G401 (cell line): ENCODE data around the gene HERC2. TPM values are rescaled to one million over a fixed set of nuclear protein-coding genes. Genes with fewer than 3 reads are reported as not detected.
"Not testable (repeated sequence)": the region's sequence is repeated elsewhere in the genome, so short reads cannot be mapped to it uniquely, and the experiment has no call there.

Experiments used
- DNase-seq: peaks from one replicate; pipeline ENCODE4 v3.0.0-alpha.2; 2015; ENCODE audit warnings: low spot score
- in situ Hi-C: cut with HindIII; loops from 2 replicates; pipeline ENCODE4 v1.10.0; 2016; ENCODE audit warnings: low sequenced_read_pairs, mixed read lengths
- total RNA-seq: library from RNA; depleted of rRNA; stranded (reverse); fragments of >200 nt; shearing (Covaris generic); gene quantifications from 2 replicates; pipeline ENCODE4 v1.2.3, GENCODE V29; 2014

Gene HERC2
- total RNA-seq, 1 experiment from 2014 or later: 62.2 TPM

- DNase-seq, in situ Hi-C loops: not testable (repeated sequence)
Observed at GRCh38 chr15:28152538-28152923, 169.4 kb downstream of the HERC2 start.

DNA sequence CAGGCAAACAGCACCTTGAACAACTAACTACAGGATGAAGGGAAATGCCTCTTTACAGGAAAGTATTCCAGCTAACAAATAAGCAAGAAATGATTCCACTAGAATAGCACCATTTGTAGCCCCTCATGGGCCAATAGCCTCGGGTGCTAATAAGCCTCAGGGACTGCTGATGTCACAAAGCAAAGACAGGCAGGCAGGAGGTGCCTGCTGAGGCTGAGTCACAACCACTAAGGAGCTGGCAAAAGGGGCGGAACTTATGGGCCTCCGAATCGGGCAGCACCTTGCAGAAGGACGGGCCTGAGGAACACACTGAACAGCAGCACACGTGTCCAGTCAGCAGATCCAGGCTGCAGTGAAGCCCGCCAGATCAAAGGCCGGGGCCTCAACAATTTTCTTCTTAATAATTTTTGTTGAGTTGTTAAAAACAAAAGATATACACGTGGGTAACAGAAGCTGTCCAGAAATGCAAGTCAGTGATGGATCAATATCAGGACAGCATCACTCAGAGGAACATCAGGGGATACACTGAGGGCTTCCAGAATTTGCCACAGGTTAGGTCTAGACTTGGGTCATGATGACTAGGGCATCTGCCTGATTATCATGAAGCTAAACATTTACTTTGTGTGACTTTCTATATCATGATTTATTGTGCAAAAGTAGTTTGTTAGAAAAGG, 170.0 kb downstream of the HERC2 start:
- in situ Hi-C loops, DNase-seq: not testable (repeated sequence)

GRCh38 chr15:28147801-28148200, 174.2 kb downstream of the HERC2 start:
- no peak for DNase-seq
- in situ Hi-C loops: no loop called here

- DNase-seq, in situ Hi-C loops: not testable (repeated sequence)
Observed at GRCh38 chr15:28145419-28145818, 176.6 kb downstream of the HERC2 start.

DNA sequence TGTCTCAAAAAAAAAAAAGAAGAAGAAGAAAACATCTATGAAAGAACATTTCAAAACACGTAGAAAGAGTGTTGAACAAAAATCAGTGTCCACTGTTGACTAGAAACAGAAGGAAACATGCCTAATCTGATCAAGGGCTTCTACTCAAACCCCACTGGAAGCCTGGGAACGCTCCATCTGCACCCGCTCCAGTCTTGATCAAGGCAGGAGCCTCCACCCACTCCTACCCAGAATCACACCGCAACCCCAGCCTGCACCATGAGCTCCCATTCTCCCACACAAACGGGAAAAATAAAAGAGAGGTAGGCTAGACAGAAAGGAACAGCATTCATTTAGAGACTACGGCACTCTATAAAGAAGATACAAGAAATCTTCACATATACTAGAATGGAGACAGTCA, 181.9 kb downstream of the HERC2 start:
- DNase-seq: no peak
- in situ Hi-C loops: no loop called here

DNA sequence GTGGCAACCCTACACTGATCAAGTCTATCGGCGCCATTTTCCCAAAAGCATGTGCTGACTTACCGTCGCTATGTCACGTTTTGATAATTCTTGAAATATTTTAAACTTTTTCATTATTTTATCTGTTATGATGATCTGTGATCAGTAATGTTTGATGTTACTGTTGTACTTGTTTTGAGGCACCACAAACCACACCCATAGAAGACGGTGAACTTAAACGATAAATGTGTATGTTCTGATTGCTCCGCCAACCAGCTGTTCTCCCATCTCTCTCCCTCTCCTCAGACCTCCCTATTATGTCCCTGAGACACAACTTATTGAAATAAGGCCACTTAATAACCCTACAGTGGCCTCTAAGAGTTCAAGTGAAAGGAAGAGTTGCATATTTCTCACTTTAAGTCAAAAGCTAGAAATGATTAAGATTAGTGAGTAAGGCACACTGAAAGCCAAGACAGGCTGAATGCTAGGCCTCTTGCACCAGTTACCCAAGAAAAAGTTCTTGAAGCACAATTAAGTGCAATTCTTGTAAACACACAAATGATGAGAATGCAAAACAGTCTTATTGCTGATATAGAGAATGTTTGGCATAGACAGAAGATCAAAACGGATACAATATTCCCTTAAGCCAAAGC, 184.5 kb downstream of the HERC2 start:
- DNase-seq, in situ Hi-C loops: not testable (repeated sequence)

DNA sequence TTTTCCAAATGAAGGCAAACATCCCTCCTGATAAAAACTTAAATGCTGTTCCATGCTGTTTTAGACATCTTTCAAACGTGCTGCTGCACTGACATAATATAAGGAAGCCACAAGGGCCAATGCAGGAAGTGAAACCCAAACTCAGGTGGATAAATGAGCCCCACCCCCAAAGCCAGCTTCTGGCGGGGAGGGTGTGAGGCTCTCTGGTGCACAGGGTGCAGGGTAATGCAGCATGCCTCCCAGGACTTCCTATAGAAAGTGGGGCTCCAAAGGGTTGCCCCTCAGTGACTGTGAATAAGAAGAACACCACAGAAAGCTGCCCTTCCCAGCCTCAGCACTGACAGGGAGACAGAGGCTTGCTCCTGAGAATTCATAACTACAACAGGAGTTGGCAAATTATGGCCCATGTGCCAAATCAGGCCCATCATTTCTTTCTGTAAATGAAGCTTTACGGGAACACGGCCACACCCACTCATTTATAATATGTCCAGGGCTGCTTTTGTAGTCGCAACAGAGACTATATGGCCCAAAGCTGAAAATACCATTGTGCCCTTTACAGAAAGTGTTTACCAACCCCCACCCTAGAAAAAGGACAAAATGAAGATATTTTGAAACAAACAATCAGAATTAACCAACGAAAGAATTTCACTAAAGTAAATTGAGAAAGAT, 185.6 kb downstream of the HERC2 start:
- DNase-seq, in situ Hi-C loops: not testable (repeated sequence)

DNA sequence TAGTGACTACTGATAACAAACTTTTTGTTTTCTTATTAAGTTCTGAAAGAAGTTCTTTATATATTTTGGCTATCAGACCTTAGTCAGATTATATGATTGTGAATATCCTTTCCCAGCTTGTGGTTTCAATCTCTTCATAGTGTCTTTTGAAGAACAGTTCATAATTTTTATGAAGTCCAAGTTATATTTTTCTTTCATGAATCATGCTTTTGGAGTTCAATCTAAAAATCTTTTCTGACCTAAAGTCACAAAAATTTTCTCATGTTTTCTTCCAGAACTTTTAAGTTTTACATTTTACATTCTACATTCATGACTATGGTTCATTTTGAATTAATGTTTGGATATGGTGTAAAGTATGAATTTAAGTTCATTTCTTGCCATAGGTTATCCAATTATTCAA, 188.7 kb downstream of the HERC2 start:
- in situ Hi-C loops: no loop called here
- no peak for DNase-seq

- no peak for DNase-seq
- in situ Hi-C loops: no loop called here
Observed at GRCh38 chr15:28132524-28133275, 189.3 kb downstream of the HERC2 start.

DNA sequence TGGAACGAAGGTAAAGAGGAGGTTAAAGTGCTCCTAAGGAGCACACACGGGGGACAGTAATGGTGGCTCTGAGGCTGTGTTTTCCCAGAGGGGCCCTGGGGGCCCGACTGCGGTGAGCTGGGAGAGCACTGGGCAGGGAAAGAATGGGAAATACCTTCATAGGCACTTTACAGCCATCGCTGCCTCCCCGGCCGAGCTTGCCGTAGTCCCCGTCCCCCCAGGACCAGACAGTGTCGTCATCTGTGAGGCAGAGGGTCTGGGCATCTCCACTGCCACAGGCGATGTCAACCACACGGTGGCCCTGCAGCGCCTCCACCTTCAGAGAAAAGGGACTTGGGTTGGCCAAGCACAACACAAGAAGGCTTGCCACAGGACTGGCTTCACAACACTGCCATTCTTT, 190.0 kb downstream of the HERC2 start:
- no peak for DNase-seq
- in situ Hi-C loops: no loop called here

DNA sequence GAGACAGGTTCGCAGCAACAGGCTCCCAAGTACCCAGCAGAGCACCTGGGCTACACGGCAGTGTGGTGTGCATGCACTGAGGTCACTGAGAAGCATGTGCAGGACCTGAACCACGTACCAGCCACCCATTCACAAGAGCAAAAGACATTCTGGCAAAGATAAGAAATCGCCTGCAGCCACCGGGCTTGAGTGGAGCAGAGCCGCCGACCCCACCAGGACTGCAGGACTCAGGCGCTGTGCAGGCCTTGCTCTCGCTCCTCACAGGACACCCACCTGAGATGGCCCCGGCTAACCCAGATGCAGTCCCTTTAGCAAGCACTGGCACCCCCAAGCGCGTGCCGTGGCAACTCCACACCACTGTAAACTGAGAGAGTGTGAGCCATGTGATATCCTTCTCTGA, 190.6 kb downstream of the HERC2 start:
- no peak for DNase-seq
- in situ Hi-C loops: no loop called here

GRCh38 chr15:28130651-28131050, 191.3 kb downstream of the HERC2 start:
- in situ Hi-C loops: no loop called here
- no peak for DNase-seq

DNA sequence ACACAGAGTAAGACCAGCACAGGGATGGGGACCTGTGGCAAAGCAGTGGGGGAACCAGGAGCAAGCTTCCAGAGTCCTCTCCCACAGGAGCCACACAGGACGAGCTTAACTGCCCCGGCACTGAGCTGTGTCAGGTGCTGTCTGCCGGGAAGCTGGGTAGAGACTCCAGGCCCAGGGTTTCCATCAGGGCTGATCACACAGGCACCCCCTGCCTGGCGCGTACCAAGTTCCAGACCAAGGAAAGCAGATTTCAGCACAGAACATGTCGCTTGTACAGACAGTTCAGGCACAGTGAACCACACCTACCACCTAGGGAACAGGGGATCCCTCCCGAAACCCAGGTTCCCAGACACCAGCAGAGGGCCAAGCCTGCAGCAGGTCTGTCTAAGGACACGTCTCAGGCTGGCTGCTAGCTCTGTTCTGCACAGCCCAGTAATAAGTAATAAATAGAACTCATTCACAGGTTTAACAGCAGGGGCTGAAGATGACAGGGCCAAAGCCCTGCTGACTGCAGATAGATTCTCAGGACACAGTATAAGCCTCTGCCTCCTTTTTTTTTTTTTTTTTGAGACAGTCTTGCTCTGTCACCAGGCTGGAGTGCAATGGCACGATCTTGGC, 192.6 kb downstream of the HERC2 start:
- in situ Hi-C loops: no loop called here
- DNase-seq: peak; percentile 17

DNA sequence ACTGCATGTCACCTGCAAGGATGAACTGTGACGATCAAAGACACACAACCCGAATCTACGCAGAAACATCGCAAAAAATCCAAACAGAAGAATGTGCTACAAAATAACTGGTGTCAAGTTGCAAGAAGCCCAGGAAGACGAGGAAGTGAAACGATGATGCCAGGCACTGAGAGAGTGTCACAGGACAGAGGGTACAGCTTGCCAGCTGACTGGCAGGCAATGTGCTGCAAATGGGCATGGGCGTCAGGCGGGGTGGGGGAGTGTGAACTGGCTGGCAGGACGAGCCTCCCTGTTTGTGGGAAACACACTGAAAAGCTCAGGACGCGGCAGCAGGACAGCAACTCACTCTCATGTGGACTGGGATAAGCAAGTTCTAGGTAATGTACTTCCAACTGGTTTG, 193.9 kb downstream of the HERC2 start:
- in situ Hi-C loops: no loop called here
- peak; percentile 27 for DNase-seq

DNA sequence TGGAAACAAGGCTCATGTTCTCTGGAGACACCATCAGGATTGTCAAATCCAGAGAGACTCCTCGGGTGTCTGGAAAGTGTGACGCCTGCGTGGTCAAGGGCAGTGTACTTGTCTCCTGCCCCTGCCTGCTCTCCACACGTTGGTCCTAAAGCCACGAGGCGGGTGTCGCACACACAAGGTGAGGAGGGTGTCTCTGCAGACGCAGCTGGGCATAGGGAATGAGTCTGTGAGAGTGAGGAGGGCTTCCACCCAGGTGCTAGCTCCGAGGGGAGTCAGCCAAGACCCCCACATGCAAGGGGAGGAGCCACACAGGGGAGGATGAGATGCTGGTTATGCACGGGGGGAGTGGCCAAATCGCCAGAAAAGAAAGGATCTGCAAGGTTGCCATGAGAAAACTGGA, 194.9 kb downstream of the HERC2 start:
- in situ Hi-C loops: no loop called here
- DNase-seq: no peak

DNA sequence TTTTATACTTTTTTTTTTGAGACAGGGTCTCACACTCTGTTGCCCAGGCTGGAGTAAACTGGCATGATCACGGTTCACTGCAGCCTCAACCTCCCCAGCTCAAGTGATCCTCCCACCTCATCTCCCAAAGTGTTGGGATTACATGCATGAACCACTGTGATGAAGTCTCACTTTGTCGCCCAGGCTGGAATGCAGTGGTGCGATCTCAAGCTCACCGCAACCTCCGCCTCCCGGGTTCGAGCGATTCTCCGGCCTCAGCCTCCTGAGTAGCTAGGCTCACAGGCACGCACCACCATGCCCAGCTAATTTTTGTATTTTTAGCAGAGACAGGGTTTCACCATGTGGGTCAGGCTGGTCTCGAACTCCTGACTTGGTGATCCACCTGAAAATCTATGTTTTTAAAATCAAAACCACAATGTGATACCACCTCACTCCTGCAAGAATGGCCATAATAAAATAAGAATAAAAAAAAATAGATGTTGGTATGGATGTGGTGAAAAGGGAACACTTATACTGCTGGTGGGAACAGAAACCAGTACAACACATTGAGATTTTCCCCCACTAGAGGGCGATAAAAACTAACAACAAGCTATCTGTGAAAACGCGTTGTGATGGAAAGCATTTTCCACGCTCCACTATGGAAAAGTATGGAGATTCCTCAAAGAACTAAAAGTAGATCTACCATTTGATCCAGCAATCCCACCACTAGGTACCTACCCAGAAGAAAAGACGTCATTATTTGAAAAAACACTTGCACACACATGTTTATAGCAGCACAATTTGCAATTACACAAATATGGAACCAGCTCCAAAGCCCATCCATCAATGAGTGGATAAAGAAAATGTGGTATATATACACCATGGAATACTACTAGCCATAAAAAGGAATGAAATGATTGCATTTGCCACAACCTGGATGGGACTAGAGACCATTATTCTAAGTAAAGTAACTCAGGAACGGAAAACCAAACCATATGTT, 196.0 kb downstream of the HERC2 start:
- in situ Hi-C loops: no loop called here
- DNase-seq: peak; percentile 75

- in situ Hi-C loops: no loop called here
- DNase-seq: no peak
Observed at GRCh38 chr15:28124841-28125240, 197.1 kb downstream of the HERC2 start.

DNA sequence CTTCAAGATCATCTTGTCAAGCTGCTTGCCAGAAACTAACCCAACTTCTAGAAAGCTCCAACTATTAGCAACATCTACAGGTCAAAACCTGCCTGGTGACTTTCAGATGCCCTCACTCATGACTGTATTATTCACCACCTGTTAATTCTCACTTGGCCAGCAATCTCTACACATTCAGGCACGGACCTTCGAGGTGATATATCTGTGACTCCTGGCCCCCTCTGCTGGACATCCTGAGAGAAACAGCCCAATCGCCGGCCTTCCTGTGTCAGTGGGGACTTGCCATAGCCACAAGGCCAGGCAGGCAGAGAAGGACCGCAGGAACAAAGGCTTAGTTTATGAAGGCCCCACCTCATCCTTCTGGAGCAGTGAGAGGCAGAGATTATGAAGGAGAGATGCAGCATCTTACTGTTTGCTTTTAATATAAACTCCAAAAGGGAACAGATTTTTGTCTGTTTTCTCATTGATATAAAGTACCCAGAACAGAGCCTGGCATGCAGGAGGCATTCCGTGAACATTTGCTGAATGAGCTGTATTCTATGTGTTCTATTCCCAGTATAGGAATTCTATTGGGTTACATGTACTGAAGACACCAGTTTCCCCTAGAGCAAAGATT, 198.5 kb downstream of the HERC2 start:
- in situ Hi-C loops: no loop called here
- peak; percentile 90 for DNase-seq
